A549 (cell line): ENCODE data around the gene MAP2K6. TPM values are rescaled to one million over a fixed set of nuclear protein-coding genes. Genes with fewer than 3 reads are reported as not detected.
A peak's percentile ranks its signal among the peaks of the same experiment; 100 is the strongest.

Experiments used
- ATAC-seq, 2 experiments: fragments of 200-7000 bp in 1 of 2; fragments of >200 bp in 1 of 2; cut with Nextera tagmentation in 1 of 2; cut with Tn5 transposase in 1 of 2; 3 replicates each; pipeline versions ENCODE4 v1.8.0 to v1.9.1; 2018 to 2020; ENCODE audit warnings: mild to moderate bottlenecking in 1 of 2, moderate library complexity in 1 of 2
- CTCF ChIA-PET: fragments of 300-600 bp; sonication (Branson Sonifier 250); formaldehyde crosslinking; extraction: SDS; loops from one replicate; lab custom pipeline; 2021; ENCODE audit warnings: antibody characterized with exemption, inconsistent platforms; lab: Yijun Ruan, JAX
- POLR2A ChIA-PET: fragments of 350-600 bp; formaldehyde crosslinking; extraction: SDS; loops from one replicate; lab custom pipeline; 2021; ENCODE audit warnings: antibody characterized with exemption, inconsistent platforms; lab: Yijun Ruan, JAX
- DNase-seq, 2 experiments: peaks; one replicate each; pipeline versions ENCODE4 v3.0.0 to v3.0.0-alpha.2; 2011 to 2016; ENCODE audit warnings: low read depth in 1 of 2, low spot score in 1 of 2
- FAIRE-seq: peaks from 2 replicates; lab custom pipeline; 2011; peaks lifted over from hg19 to GRCh38; lab: Jason Lieb, UNC
- H3K27ac ChIP-seq, 2 experiments: fragments of >200 bp; sonication (Bioruptor Twin); formaldehyde crosslinking; 3 replicates each; pipeline ENCODE4 v1.5.1; 2016 to 2017
- H3K4me1 ChIP-seq: fragments of >200 bp; sonication (Bioruptor Twin); formaldehyde crosslinking; 3 replicates; pipeline ENCODE4 v1.6.1; 2016
- H3K4me2 ChIP-seq: fragments of >200 bp; sonication (Bioruptor Twin); formaldehyde crosslinking; 3 replicates; pipeline ENCODE4 v1.6.1; 2016
- H3K4me3 ChIP-seq: fragments of >200 bp; sonication (Bioruptor Twin); formaldehyde crosslinking; 3 replicates; pipeline ENCODE4 v1.5.1; 2016
- H3K9me3 ChIP-seq: fragments of >200 bp; sonication (Bioruptor Twin); formaldehyde crosslinking; 3 replicates; pipeline ENCODE4 v1.6.1; 2016
- CBX2 ChIP-seq: fragments of 200-600 bp; sonication (generic); IDR thresholded peaks from 2 replicates; pipeline ENCODE4 v1.6.1; 2016; ENCODE audit warnings: low read depth, mild to moderate bottlenecking, borderline replicate concordance
- CEBPB ChIP-seq, 2 experiments: fragments of >200 bp in 1 of 2; sonication (Bioruptor Twin) in 1 of 2; formaldehyde crosslinking in 1 of 2; IDR thresholded peaks; 2 replicates each; pipeline ENCODE4 v1.6.1; 2012 to 2016
- CHD2 ChIP-seq: fragments of 150-350 bp; IDR thresholded peaks from 2 replicates; pipeline ENCODE4 v1.6.1; 2014; ENCODE audit warnings: low read length; ENCODE audit not compliant: partially characterized antibody
- E2F6 ChIP-seq: IDR thresholded peaks from 2 replicates; pipeline ENCODE4 v1.6.1; 2012; ENCODE audit warnings: low read depth, borderline replicate concordance
- EHF ChIP-seq: fragments of 250-450 bp; sonication (Bioruptor Pico); IDR thresholded peaks from 2 replicates; pipeline ENCODE4 v1.5.0; 2020; ENCODE audit warnings: mild to moderate bottlenecking
- ELK1 ChIP-seq: fragments of 150-350 bp; IDR thresholded peaks from 2 replicates; pipeline ENCODE4 v1.6.1; 2014; ENCODE audit warnings: low read depth, mild to moderate bottlenecking, low read length
- ESRRA ChIP-seq: fragments of 150-350 bp; IDR thresholded peaks from 2 replicates; pipeline ENCODE4 v1.6.1; 2014; ENCODE audit warnings: mild to moderate bottlenecking, low read length, borderline replicate concordance
- GATA3 ChIP-seq: IDR thresholded peaks from 2 replicates; pipeline ENCODE4 v1.6.1; 2012; ENCODE audit warnings: borderline replicate concordance
- HDAC2 ChIP-seq: fragments of 200-600 bp; sonication (generic); IDR thresholded peaks from 2 replicates; pipeline ENCODE4 v1.6.1; 2016
- HEYL ChIP-seq: fragments of 250-450 bp; sonication (Bioruptor Pico); IDR thresholded peaks from 2 replicates; pipeline ENCODE4 v1.8.0; 2021; ENCODE audit warnings: mild to moderate bottlenecking, moderate library complexity
- HMGXB4 ChIP-seq: fragments of 250-450 bp; sonication (Bioruptor Pico); IDR thresholded peaks from 2 replicates; pipeline ENCODE4 v1.5.0; 2021; ENCODE audit warnings: mild to moderate bottlenecking, moderate library complexity, borderline replicate concordance
- JUN ChIP-seq, 2 experiments: fragments of >200 bp; sonication (Bioruptor Twin); formaldehyde crosslinking; IDR thresholded peaks; 2 replicates in 1 of 2; 3 replicates in 1 of 2; pipeline ENCODE4 v1.6.1; 2016 to 2017
- JUNB ChIP-seq: fragments of >200 bp; sonication (Bioruptor Twin); formaldehyde crosslinking; IDR thresholded peaks from 2 replicates; pipeline ENCODE4 v1.6.1; 2016
- MAFK ChIP-seq: fragments of 450-650 bp; IDR thresholded peaks from 2 replicates; pipeline ENCODE4 v1.6.1; 2014; ENCODE audit not compliant: partially characterized antibody
- MYC ChIP-seq: IDR thresholded peaks from 2 replicates; pipeline ENCODE4 v1.6.1; 2012; ENCODE audit warnings: mild to moderate bottlenecking, inconsistent platforms, low read length, improper control_type of control experiment, borderline replicate concordance
- PHF8 ChIP-seq: fragments of 200-600 bp; sonication (generic); IDR thresholded peaks from 2 replicates; pipeline ENCODE4 v1.6.1; 2016; ENCODE audit warnings: low read depth, mild to moderate bottlenecking, antibody characterized with exemption, moderate library complexity, borderline replicate concordance
- SREBF2 ChIP-seq: fragments of 450-650 bp; IDR thresholded peaks from 2 replicates; pipeline ENCODE4 v1.6.1; 2014; ENCODE audit warnings: mild to moderate bottlenecking, moderate library complexity
- TFCP2L1 ChIP-seq: fragments of 250-450 bp; sonication (Bioruptor Pico); IDR thresholded peaks from 2 replicates; pipeline ENCODE4 v1.5.0; 2021; ENCODE audit warnings: mild to moderate bottlenecking
- ZC3H11A ChIP-seq: fragments of 450-650 bp; IDR thresholded peaks from 2 replicates; pipeline ENCODE4 v1.6.1; 2014; ENCODE audit warnings: antibody characterized with exemption, mild to moderate bottlenecking
- ZFP36 ChIP-seq: fragments of 450-650 bp; IDR thresholded peaks from 2 replicates; pipeline ENCODE4 v1.6.1; 2014; ENCODE audit warnings: borderline replicate concordance; ENCODE audit not compliant: partially characterized antibody
- WGBS: methylation state at CpG from one replicate; pipeline ENCODE4 v1.1.6; 2017; ENCODE audit errors: missing lambda C conversion rate; 5-methylcytosine and 5-hydroxymethylcytosine counted together
- polyA plus RNA-seq, 4 experiments: library from polyadenylated mRNA; depleted of rRNA in 3 of 4; stranded (reverse); fragments of >200 nt; fragmentation: RNase III in 1 of 4; extraction: RNeasy Plus Mini Kit Qiagen cat#74134 plus additional on column Dnase treatment in 1 of 4; gene quantifications; 2 replicates in 3 of 4; 3 replicates in 1 of 4; pipeline ENCODE4 v1.2.3, GENCODE V29; 2011 to 2017

The MAP2K6 gene
- polyA plus RNA-seq, 2 of the 4 experiments (the other 2 are of a cell fraction) = 20.2 to 20.7 TPM

GRCh38 chr17:69411766-69412165 is 2.7 kb upstream of the MAP2K6 start:
- DNase-seq = no peak
- ChIA-PET POLR2A (no interaction called here), CTCF (interaction anchor here (1.2 to 2.5 kb wide), 2 partner anchors 17 to 97 kb away, joined by 3 to 8 read pairs; no protein-coding TSS in a partner anchor)
- no peak overlapping the region for H3K4me3 ChIP-seq
- TF ChIP-seq HDAC2 (no peak), SREBF2 (no peak), PHF8 (no peak), JUN (IDR thresholded peaks at IDR 0.05) (no peak), JUNB (no peak), ESRRA (no peak), CEBPB (IDR thresholded peaks at IDR 0.05) (no peak), ELK1 (no peak), HEYL (no peak), GATA3 (no peak), TFCP2L1 (CRISPR knock-in tag) (no peak), CHD2 (no peak)
- peaks cover 26% of the 10 kb centered on the region for H3K4me1 ChIP-seq
- no peak for FAIRE-seq
- WGBS = 54% methylated on average over 4 of the region's 4 CpGs
- no peak overlapping the region for H3K27ac ChIP-seq
- no peak overlapping the region for H3K4me2 ChIP-seq
- no peaks in the 10 kb centered on the region for H3K9me3 ChIP-seq
- no peak for ATAC-seq

- Histone ChIP-seq H3K4me2 (no peak overlapping the region), H3K9me3 (no peaks in the 10 kb centered on the region), H3K4me1 (peaks cover 25% of the 10 kb centered on the region), H3K4me3 (no peak overlapping the region), H3K27ac (0 out of 6 replicates have a peak overlapping the region, but pooled peaks of 1 of the 2 experiments have one; percentile 8)
- DNase-seq (no peak), ATAC-seq (no peak), FAIRE-seq (no peak)
- 80% methylated on average over 4 of the region's 4 CpGs for WGBS
- TF ChIP-seq EHF (CRISPR knock-in tag) (no peak), ZC3H11A (no peak), HMGXB4 (no peak), E2F6 (no peak), CBX2 (no peak), ELK1 (no peak), ESRRA (no peak), MYC (no peak), ZFP36 (no peak), MAFK (no peak)
- ChIA-PET CTCF (interaction anchor here (0.5 to 2.5 kb wide), 5 partner anchors 17 to 111 kb away, joined by 3 to 8 read pairs (median 4); no protein-coding TSS in a partner anchor), POLR2A (no interaction called here)
Measured at GRCh38 chr17:69412251-69412671, 2.2 kb upstream of the MAP2K6 start.
